Measurements from ENCODE around the gene DNAJC30. TPM values are rescaled to one million over a fixed set of nuclear protein-coding genes. Genes with fewer than 3 reads are reported as not detected.

Gene DNAJC30
- total RNA-seq, 1 donor from 2014 or later = 9.5 TPM

DNA sequence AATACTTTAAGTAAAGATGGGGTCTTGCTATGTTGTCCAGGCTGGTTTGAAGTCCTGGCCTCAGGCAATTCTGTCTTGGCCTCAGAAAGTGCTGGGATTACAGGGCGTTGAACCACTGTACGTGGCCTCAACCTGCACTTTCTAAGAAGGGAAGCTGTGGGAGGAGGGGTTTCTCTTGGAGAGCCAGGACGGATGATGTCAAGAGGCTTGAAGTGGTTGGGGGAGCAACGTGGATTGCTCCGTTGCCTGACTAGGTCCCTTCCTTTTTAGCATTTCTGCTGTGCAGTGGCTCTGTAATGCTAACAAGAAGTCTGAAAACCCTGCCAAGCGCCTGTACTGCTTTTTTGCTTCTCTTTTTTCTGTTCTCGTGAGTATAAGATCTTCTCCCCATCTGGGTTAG lies 7.4 kb upstream of the DNAJC30 start:
- no peak for DNase-seq (ENCODE audit: low spot score)
- Mint-ChIP-seq H3K4me3 (ENCODE audit: unreplicated experiment) (no peak overlapping the region), H3K9me3 (ENCODE audit: low read depth) (no peaks in the 10 kb centered on the region), H3K27ac (ENCODE audit: unreplicated experiment) (no peak overlapping the region), H3K27me3 (ENCODE audit: low read depth) (no peaks in the 10 kb centered on the region), H3K4me1 (ENCODE audit: low read depth) (peaks cover 6% of the 10 kb centered on the region), H3K36me3 (ENCODE audit: low read depth) (peaks cover 35% of the 10 kb centered on the region)
- no peak for TF ChIP-seq CTCF (IDR thresholded peaks at IDR 0.05)

GRCh38 chr7:73688288-73688687 lies 5.0 kb upstream of the DNAJC30 start:
- H3K4me1 Mint-ChIP-seq (ENCODE audit: low read depth) = peaks cover 10% of the 10 kb centered on the region
- H3K4me3 Mint-ChIP-seq (ENCODE audit: unreplicated experiment) = no peak overlapping the region
- H3K27me3 Mint-ChIP-seq (ENCODE audit: low read depth) = no peaks in the 10 kb centered on the region
- H3K9me3 Mint-ChIP-seq (ENCODE audit: low read depth) = no peaks in the 10 kb centered on the region
- TF ChIP-seq CTCF (IDR thresholded peaks at IDR 0.05) = no peak
- H3K27ac Mint-ChIP-seq (ENCODE audit: unreplicated experiment) = no peak overlapping the region
- H3K36me3 Mint-ChIP-seq (ENCODE audit: low read depth) = peaks cover 26% of the 10 kb centered on the region
- no peak for DNase-seq (ENCODE audit: low spot score)

DNA sequence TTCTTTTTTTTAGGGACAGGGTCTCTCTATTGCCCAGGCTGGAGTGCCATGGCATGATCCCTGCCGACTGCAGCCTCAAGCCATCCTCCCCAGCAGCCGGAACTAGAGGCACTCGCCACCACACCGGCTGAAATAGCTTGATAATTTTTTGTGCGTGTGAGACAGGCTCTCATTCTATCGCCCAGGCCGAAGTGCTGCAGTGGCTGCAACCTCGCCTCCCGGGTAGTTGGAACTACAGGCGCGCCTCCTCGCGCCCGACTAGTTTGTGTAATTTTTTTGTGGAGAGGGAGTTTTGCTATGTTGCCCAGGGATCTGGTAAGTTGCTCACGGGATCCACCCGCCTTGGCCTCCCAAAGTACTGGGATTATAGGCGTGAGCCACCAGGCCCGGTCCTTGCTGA lies 2.1 kb upstream of the DNAJC30 start:
- Mint-ChIP-seq H3K4me1 (ENCODE audit: low read depth) (peaks cover 34% of the 10 kb centered on the region), H3K4me3 (ENCODE audit: unreplicated experiment) (no peak overlapping the region), H3K27ac (ENCODE audit: unreplicated experiment) (no peak overlapping the region), H3K36me3 (ENCODE audit: low read depth) (peaks cover 18% of the 10 kb centered on the region), H3K9me3 (ENCODE audit: low read depth) (no peaks in the 10 kb centered on the region), H3K27me3 (ENCODE audit: low read depth) (no peaks in the 10 kb centered on the region)
- TF ChIP-seq CTCF (IDR thresholded peaks at IDR 0.05) = no peak
- DNase-seq (ENCODE audit: low spot score) = no peak

- Mint-ChIP-seq H3K4me3 (ENCODE audit: unreplicated experiment) (peak overlapping the region; percentile 98), H3K9me3 (ENCODE audit: low read depth) (no peaks in the 10 kb centered on the region), H3K4me1 (ENCODE audit: low read depth) (peaks cover 37% of the 10 kb centered on the region), H3K36me3 (ENCODE audit: low read depth) (peaks cover 10% of the 10 kb centered on the region), H3K27ac (ENCODE audit: unreplicated experiment) (peak overlapping the region; percentile 91), H3K27me3 (ENCODE audit: low read depth) (no peaks in the 10 kb centered on the region)
- no peak for DNase-seq (ENCODE audit: low spot score)
- no peak for TF ChIP-seq CTCF (IDR thresholded peaks at IDR 0.05)
Observed at GRCh38 chr7:73683788-73684693, 788 bp upstream of the DNAJC30 start.

DNA sequence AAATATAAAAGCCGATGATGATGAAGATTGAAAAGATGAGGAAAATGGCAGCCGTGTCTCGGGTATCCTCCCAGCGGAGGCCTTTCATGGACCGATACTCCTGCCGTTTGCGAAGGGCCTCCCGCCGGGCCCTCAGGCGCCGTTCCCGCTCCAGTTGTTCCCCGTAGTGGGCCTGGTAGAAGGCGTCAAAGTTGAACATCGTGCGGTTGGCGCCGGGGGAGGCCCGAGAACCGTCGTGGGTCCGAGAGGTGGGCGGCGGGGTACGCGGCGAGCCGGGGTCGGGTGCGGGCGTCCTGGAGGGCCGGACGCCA lies 553 bp downstream of the DNAJC30 start:
- DNase-seq (ENCODE audit: low spot score) = no peak
- TF ChIP-seq CTCF (IDR thresholded peaks at IDR 0.05) = no peak
- peaks cover 11% of the 10 kb centered on the region for H3K36me3 Mint-ChIP-seq (ENCODE audit: low read depth)
- peak overlapping the region; percentile 95 for H3K27ac Mint-ChIP-seq (ENCODE audit: unreplicated experiment)
- no peaks in the 10 kb centered on the region for H3K9me3 Mint-ChIP-seq (ENCODE audit: low read depth)
- H3K27me3 Mint-ChIP-seq (ENCODE audit: low read depth) = no peaks in the 10 kb centered on the region
- H3K4me1 Mint-ChIP-seq (ENCODE audit: low read depth) = peaks cover 37% of the 10 kb centered on the region
- peak overlapping the region; percentile 98 for H3K4me3 Mint-ChIP-seq (ENCODE audit: unreplicated experiment)
